Measurements from ENCODE around the gene ULBP3. TPM values are rescaled to one million over a fixed set of nuclear protein-coding genes. Genes with fewer than 3 reads are reported as not detected.

Gene ULBP3
- total RNA-seq, 1 experiment from 2014 or later: 1.7 TPM

GRCh38 chr6:150086026-150086425 is 17.1 kb upstream of the ULBP3 start:
- H3K79me2 ChIP-seq (ENCODE audit: low read length): no peaks in the 10 kb centered on the region
- H2AFZ ChIP-seq (ENCODE audit: low read length): no peak overlapping the region
- H3K9me3 ChIP-seq (ENCODE audit: low read length): no peaks in the 10 kb centered on the region
- H3K9me2 ChIP-seq (replicated peaks; ENCODE audit: insufficient read depth, low read length): no peaks in the 10 kb centered on the region
- H3K27ac ChIP-seq (ENCODE audit: low read length): no peak overlapping the region
- no peak overlapping the region for H3K4me3 ChIP-seq (ENCODE audit: low read length)
- DNase-seq: no peak
- no peaks in the 10 kb centered on the region for H3K27me3 ChIP-seq (ENCODE audit: low read length)
- no peaks in the 10 kb centered on the region for H4K20me1 ChIP-seq (ENCODE audit: insufficient read depth, low read depth, low read length)
- H3K9ac ChIP-seq (ENCODE audit: low read length): no peak overlapping the region
- no peaks in the 10 kb centered on the region for H3K36me3 ChIP-seq (ENCODE audit: insufficient read depth, low read length)
- no peak overlapping the region for H3K4me2 ChIP-seq (ENCODE audit: low read depth, low read length, poor library complexity, severe bottlenecking)
- H3K4me1 ChIP-seq (ENCODE audit: low read length): no peaks in the 10 kb centered on the region

GRCh38 chr6:150084426-150084825 is 15.5 kb upstream of the ULBP3 start:
- H3K27me3 ChIP-seq (ENCODE audit: low read length): no peaks in the 10 kb centered on the region
- H3K4me2 ChIP-seq (ENCODE audit: low read depth, low read length, poor library complexity, severe bottlenecking): no peak overlapping the region
- no peak overlapping the region for H3K27ac ChIP-seq (ENCODE audit: low read length)
- H3K9ac ChIP-seq (ENCODE audit: low read length): no peak overlapping the region
- H3K9me2 ChIP-seq (replicated peaks; ENCODE audit: insufficient read depth, low read length): no peaks in the 10 kb centered on the region
- H3K79me2 ChIP-seq (ENCODE audit: low read length): no peaks in the 10 kb centered on the region
- no peaks in the 10 kb centered on the region for H4K20me1 ChIP-seq (ENCODE audit: insufficient read depth, low read depth, low read length)
- H3K36me3 ChIP-seq (ENCODE audit: insufficient read depth, low read length): no peaks in the 10 kb centered on the region
- no peak for DNase-seq
- no peak overlapping the region for H3K4me3 ChIP-seq (ENCODE audit: low read length)
- no peaks in the 10 kb centered on the region for H3K4me1 ChIP-seq (ENCODE audit: low read length)
- H3K9me3 ChIP-seq (ENCODE audit: low read length): no peaks in the 10 kb centered on the region
- H2AFZ ChIP-seq (ENCODE audit: low read length): no peak overlapping the region

- no peaks in the 10 kb centered on the region for H3K9me2 ChIP-seq (replicated peaks; ENCODE audit: insufficient read depth, low read length)
- H3K27ac ChIP-seq (ENCODE audit: low read length): no peak overlapping the region
- H3K4me2 ChIP-seq (ENCODE audit: low read depth, low read length, poor library complexity, severe bottlenecking): no peak overlapping the region
- no peaks in the 10 kb centered on the region for H3K4me1 ChIP-seq (ENCODE audit: low read length)
- no peak overlapping the region for H3K9ac ChIP-seq (ENCODE audit: low read length)
- H3K36me3 ChIP-seq (ENCODE audit: insufficient read depth, low read length): no peaks in the 10 kb centered on the region
- no peaks in the 10 kb centered on the region for H3K9me3 ChIP-seq (ENCODE audit: low read length)
- H3K79me2 ChIP-seq (ENCODE audit: low read length): no peaks in the 10 kb centered on the region
- no peaks in the 10 kb centered on the region for H4K20me1 ChIP-seq (ENCODE audit: insufficient read depth, low read depth, low read length)
- H3K27me3 ChIP-seq (ENCODE audit: low read length): no peaks in the 10 kb centered on the region
- no peak for DNase-seq
- H2AFZ ChIP-seq (ENCODE audit: low read length): no peak overlapping the region
- H3K4me3 ChIP-seq (ENCODE audit: low read length): no peak overlapping the region
These were observed 14.9 kb upstream of the ULBP3 start for GRCh38 chr6:150083839-150084238.

GRCh38 chr6:150081702-150082101 is 12.8 kb upstream of the ULBP3 start:
- no peaks in the 10 kb centered on the region for H3K36me3 ChIP-seq (ENCODE audit: insufficient read depth, low read length)
- H3K9me2 ChIP-seq (replicated peaks; ENCODE audit: insufficient read depth, low read length): no peaks in the 10 kb centered on the region
- no peaks in the 10 kb centered on the region for H3K79me2 ChIP-seq (ENCODE audit: low read length)
- H3K4me2 ChIP-seq (ENCODE audit: low read depth, low read length, poor library complexity, severe bottlenecking): no peak overlapping the region
- H3K9me3 ChIP-seq (ENCODE audit: low read length): no peaks in the 10 kb centered on the region
- peak; percentile 45 for DNase-seq
- no peaks in the 10 kb centered on the region for H3K27me3 ChIP-seq (ENCODE audit: low read length)
- H3K4me3 ChIP-seq (ENCODE audit: low read length): no peak overlapping the region
- H2AFZ ChIP-seq (ENCODE audit: low read length): no peak overlapping the region
- no peak overlapping the region for H3K27ac ChIP-seq (ENCODE audit: low read length)
- H4K20me1 ChIP-seq (ENCODE audit: insufficient read depth, low read depth, low read length): no peaks in the 10 kb centered on the region
- no peaks in the 10 kb centered on the region for H3K4me1 ChIP-seq (ENCODE audit: low read length)
- H3K9ac ChIP-seq (ENCODE audit: low read length): no peak overlapping the region

- DNase-seq: no peak
- Histone ChIP-seq H4K20me1 (ENCODE audit: insufficient read depth, low read depth, low read length) (no peaks in the 10 kb centered on the region), H3K36me3 (ENCODE audit: insufficient read depth, low read length) (no peaks in the 10 kb centered on the region), H3K9me3 (ENCODE audit: low read length) (no peaks in the 10 kb centered on the region), H3K27ac (ENCODE audit: low read length) (no peak overlapping the region), H3K4me1 (ENCODE audit: low read length) (no peaks in the 10 kb centered on the region), H2AFZ (ENCODE audit: low read length) (no peak overlapping the region), H3K27me3 (ENCODE audit: low read length) (no peaks in the 10 kb centered on the region), H3K4me3 (ENCODE audit: low read length) (no peak overlapping the region), H3K9ac (ENCODE audit: low read length) (no peak overlapping the region), H3K9me2 (replicated peaks; ENCODE audit: insufficient read depth, low read length) (no peaks in the 10 kb centered on the region), H3K79me2 (ENCODE audit: low read length) (no peaks in the 10 kb centered on the region), H3K4me2 (ENCODE audit: low read depth, low read length, poor library complexity, severe bottlenecking) (no peak overlapping the region)
These were observed 10.7 kb upstream of the ULBP3 start for GRCh38 chr6:150079604-150080003.

- no peaks in the 10 kb centered on the region for H3K27me3 ChIP-seq (ENCODE audit: low read length)
- H3K27ac ChIP-seq (ENCODE audit: low read length): no peak overlapping the region
- H3K4me1 ChIP-seq (ENCODE audit: low read length): no peaks in the 10 kb centered on the region
- no peaks in the 10 kb centered on the region for H3K79me2 ChIP-seq (ENCODE audit: low read length)
- H3K4me2 ChIP-seq (ENCODE audit: low read depth, low read length, poor library complexity, severe bottlenecking): no peak overlapping the region
- no peak for DNase-seq
- H3K9me3 ChIP-seq (ENCODE audit: low read length): no peaks in the 10 kb centered on the region
- no peaks in the 10 kb centered on the region for H3K9me2 ChIP-seq (replicated peaks; ENCODE audit: insufficient read depth, low read length)
- no peak overlapping the region for H3K9ac ChIP-seq (ENCODE audit: low read length)
- H3K36me3 ChIP-seq (ENCODE audit: insufficient read depth, low read length): no peaks in the 10 kb centered on the region
- H3K4me3 ChIP-seq (ENCODE audit: low read length): no peak overlapping the region
- no peaks in the 10 kb centered on the region for H4K20me1 ChIP-seq (ENCODE audit: insufficient read depth, low read depth, low read length)
- H2AFZ ChIP-seq (ENCODE audit: low read length): no peak overlapping the region
These were observed 9.9 kb upstream of the ULBP3 start for GRCh38 chr6:150078788-150079187.

- Histone ChIP-seq H3K36me3 (ENCODE audit: insufficient read depth, low read length) (no peaks in the 10 kb centered on the region), H3K9me2 (replicated peaks; ENCODE audit: insufficient read depth, low read length) (no peaks in the 10 kb centered on the region), H3K4me1 (ENCODE audit: low read length) (no peaks in the 10 kb centered on the region), H3K9ac (ENCODE audit: low read length) (no peak overlapping the region), H3K4me3 (ENCODE audit: low read length) (no peak overlapping the region), H2AFZ (ENCODE audit: low read length) (peak overlapping the region; percentile 75; the same call in 1 of the 2 replicates), H3K27me3 (ENCODE audit: low read length) (no peaks in the 10 kb centered on the region), H3K4me2 (ENCODE audit: low read depth, low read length, poor library complexity, severe bottlenecking) (no peak overlapping the region), H3K9me3 (ENCODE audit: low read length) (no peaks in the 10 kb centered on the region), H4K20me1 (ENCODE audit: insufficient read depth, low read depth, low read length) (no peaks in the 10 kb centered on the region), H3K79me2 (ENCODE audit: low read length) (no peaks in the 10 kb centered on the region), H3K27ac (ENCODE audit: low read length) (no peak overlapping the region)
- no peak for DNase-seq
These were observed 7.4 kb upstream of the ULBP3 start for GRCh38 chr6:150076196-150076893.

- no peaks in the 10 kb centered on the region for H3K27me3 ChIP-seq (ENCODE audit: low read length)
- no peak for DNase-seq
- H3K36me3 ChIP-seq (ENCODE audit: insufficient read depth, low read length): no peaks in the 10 kb centered on the region
- no peaks in the 10 kb centered on the region for H4K20me1 ChIP-seq (ENCODE audit: insufficient read depth, low read depth, low read length)
- no peaks in the 10 kb centered on the region for H3K9me2 ChIP-seq (replicated peaks; ENCODE audit: insufficient read depth, low read length)
- H3K4me2 ChIP-seq (ENCODE audit: low read depth, low read length, poor library complexity, severe bottlenecking): no peak overlapping the region
- H3K27ac ChIP-seq (ENCODE audit: low read length): no peak overlapping the region
- H3K4me3 ChIP-seq (ENCODE audit: low read length): no peak overlapping the region
- no peaks in the 10 kb centered on the region for H3K79me2 ChIP-seq (ENCODE audit: low read length)
- no peak overlapping the region for H3K9ac ChIP-seq (ENCODE audit: low read length)
- no peaks in the 10 kb centered on the region for H3K4me1 ChIP-seq (ENCODE audit: low read length)
- H2AFZ ChIP-seq (ENCODE audit: low read length): no peak overlapping the region
- H3K9me3 ChIP-seq (ENCODE audit: low read length): no peaks in the 10 kb centered on the region
These were observed 6.1 kb upstream of the ULBP3 start for GRCh38 chr6:150075034-150075421.
